ENCODE measurements around the gene P4HB.

DNA sequence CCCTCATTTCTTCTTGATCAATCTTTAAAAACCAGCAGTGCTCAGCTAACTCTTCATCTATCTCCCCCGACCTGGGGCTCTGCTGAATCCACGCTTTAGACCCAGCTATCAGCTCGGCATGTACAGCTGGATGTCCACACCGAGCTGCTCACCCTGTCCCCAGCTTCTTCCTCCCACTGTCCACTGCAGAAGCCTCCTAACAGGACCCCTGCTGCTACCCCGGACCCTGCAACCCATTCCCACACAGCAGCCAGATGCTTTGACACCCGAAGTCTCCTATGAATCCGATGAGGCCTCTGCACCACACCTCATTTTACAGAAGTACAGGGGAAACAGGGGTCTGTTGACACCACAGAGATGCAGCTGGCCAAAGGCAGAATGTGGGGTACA is 42.6 kb downstream of the P4HB start:
- TF ChIP-seq, protein P1, sequence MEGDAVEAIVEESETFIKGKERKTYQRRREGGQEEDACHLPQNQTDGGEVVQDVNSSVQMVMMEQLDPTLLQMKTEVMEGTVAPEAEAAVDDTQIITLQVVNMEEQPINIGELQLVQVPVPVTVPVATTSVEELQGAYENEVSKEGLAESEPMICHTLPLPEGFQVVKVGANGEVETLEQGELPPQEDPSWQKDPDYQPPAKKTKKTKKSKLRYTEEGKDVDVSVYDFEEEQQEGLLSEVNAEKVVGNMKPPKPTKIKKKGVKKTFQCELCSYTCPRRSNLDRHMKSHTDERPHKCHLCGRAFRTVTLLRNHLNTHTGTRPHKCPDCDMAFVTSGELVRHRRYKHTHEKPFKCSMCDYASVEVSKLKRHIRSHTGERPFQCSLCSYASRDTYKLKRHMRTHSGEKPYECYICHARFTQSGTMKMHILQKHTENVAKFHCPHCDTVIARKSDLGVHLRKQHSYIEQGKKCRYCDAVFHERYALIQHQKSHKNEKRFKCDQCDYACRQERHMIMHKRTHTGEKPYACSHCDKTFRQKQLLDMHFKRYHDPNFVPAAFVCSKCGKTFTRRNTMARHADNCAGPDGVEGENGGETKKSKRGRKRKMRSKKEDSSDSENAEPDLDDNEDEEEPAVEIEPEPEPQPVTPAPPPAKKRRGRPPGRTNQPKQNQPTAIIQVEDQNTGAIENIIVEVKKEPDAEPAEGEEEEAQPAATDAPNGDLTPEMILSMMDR (conservative IDR thresholded peaks at IDR 0.05; ENCODE audit: low read depth in 2 of 2) = no peak
- TF ChIP-seq EZH2 (IDR thresholded peaks at IDR 0.05; ENCODE audit: low read depth, unreplicated experiment) (no peak), EZH2phosphoT487 (IDR thresholded peaks at IDR 0.05; ENCODE audit: unreplicated experiment) (no peak), POLR2AphosphoS5 (IDR thresholded peaks at IDR 0.05; ENCODE audit: low read depth) (no peak), CREB1 (CRISPR knock-in tag; IDR thresholded peaks at IDR 0.05; ENCODE audit: low read depth) (no peak)
- TF ChIP-seq, protein P2, sequence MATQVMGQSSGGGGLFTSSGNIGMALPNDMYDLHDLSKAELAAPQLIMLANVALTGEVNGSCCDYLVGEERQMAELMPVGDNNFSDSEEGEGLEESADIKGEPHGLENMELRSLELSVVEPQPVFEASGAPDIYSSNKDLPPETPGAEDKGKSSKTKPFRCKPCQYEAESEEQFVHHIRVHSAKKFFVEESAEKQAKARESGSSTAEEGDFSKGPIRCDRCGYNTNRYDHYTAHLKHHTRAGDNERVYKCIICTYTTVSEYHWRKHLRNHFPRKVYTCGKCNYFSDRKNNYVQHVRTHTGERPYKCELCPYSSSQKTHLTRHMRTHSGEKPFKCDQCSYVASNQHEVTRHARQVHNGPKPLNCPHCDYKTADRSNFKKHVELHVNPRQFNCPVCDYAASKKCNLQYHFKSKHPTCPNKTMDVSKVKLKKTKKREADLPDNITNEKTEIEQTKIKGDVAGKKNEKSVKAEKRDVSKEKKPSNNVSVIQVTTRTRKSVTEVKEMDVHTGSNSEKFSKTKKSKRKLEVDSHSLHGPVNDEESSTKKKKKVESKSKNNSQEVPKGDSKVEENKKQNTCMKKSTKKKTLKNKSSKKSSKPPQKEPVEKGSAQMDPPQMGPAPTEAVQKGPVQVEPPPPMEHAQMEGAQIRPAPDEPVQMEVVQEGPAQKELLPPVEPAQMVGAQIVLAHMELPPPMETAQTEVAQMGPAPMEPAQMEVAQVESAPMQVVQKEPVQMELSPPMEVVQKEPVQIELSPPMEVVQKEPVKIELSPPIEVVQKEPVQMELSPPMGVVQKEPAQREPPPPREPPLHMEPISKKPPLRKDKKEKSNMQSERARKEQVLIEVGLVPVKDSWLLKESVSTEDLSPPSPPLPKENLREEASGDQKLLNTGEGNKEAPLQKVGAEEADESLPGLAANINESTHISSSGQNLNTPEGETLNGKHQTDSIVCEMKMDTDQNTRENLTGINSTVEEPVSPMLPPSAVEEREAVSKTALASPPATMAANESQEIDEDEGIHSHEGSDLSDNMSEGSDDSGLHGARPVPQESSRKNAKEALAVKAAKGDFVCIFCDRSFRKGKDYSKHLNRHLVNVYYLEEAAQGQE (IDR thresholded peaks at IDR 0.05; ENCODE audit: unreplicated experiment) = no peak

Measured in GM23338 (cell line).